ENCODE data around the gene DUOX2.
"Not testable (repeated sequence)": the region's sequence is repeated elsewhere in the genome, so short reads cannot be mapped to it uniquely, and the experiment has no call there.

Gene DUOX2

DNA sequence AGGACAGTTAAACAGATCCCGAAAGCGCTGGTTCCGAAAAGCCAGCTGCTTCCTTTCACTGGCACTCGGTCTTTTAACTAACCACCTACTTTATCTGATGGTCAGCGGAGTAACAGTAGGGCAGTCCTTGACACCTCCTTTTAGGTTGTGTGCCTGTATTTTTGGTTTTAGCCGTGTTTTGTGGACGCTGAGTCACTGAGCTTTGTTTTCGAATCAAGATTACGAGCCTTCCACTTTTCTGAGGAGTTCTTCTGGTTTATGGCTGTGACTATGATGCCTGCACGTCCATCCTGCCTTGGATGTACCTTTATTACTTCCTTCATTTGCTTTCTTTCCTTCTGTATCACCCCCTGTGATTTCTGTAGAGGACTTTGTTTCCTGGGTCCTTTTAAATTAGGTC is 31.6 kb downstream of the DUOX2 start:
- intact Hi-C loops (cut with DNase I); DNase-seq: not testable (repeated sequence)

DNA sequence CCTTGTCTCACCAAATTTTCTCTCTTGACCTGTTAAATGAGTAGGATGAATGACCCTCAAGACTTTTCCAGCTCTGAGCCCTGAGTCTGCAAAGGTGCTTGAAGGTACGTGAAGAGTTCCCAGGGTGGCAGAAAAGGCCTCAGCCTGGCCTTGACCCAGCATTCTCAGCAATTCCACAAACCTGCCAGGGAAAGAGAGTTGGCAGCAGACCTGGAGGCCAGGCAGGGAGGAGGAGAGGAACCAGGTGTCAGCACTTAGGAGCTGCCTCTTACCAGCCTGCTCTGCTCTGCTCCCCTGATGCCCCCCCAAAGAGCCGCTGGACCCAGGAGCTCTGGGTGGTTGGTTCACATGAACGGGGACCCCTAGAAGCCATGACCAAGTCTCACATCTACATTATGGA is 33.4 kb downstream of the DUOX2 start:
- intact Hi-C loops (cut with DNase I); DNase-seq: not testable (repeated sequence)

DNA sequence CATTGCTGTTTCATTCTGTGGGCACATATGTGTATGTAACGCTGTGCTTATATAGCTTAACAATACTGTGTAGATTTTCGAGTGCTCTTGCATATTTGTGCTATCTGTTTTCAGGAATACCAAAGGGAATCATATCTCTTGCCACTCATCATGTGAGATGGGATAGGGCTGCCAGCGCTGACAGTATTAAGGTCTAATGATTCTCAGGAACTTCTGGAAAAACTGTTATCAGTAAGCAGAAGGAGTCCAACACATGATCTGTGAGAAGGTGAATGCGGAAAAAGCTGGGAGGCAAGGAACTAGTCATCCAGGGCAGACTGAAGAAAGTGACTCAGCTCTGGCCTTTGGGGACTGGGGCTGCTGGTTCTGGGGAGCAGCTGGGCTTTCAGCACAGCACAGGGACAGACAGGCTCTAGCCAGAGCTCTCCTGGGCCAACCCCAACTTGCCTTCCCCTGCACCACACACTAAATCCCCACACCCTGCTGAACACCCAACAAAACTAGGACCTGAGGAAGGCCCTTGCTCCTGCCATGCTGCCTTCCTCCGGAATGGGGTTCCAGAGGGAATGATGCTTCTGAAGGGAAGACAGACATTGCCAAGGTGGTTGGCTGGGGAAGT is 34.2 kb downstream of the DUOX2 start:
- DNase-seq; intact Hi-C loops (cut with DNase I): not testable (repeated sequence)

DNA sequence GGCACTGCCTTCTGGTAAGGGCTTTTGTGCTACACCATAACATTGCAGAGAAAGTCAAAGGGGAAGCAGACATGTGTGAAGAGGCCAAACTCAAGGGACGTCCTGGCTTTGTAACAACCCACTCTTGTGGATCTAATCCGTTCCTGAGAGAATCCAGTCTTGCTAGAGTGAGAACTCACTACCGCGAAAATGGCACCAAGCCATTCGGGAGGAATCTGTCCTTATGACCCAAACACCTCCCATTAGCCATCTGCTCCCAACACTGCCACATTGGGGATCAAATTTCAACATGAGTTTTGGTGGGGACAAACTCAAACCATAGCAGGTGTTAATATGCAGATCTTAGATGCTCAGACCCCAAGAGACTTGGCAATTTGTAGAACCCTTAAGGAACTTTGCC is 34.8 kb downstream of the DUOX2 start:
- intact Hi-C loops (cut with DNase I); DNase-seq: not testable (repeated sequence)

DNA sequence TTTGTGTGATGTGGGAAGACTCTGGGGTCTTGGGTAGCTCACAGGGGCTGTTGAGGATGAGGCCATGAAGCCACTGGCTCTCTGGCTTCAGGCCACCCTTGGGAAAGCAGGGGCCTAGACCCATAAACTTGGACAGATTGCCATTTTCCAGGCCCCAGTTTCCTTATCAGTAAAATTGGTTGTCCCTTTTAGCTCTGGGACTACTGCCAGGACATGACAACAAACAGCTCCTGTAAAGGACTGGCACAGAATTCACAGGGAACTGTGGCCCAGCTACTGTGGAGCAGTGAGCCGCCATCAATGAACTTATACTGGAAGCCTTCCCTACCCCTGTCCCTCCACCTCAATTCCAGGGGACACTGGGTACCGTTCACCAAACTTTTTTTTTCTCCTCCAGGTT is 36.6 kb downstream of the DUOX2 start:
- intact Hi-C loops (cut with DNase I); DNase-seq: not testable (repeated sequence)

DNA sequence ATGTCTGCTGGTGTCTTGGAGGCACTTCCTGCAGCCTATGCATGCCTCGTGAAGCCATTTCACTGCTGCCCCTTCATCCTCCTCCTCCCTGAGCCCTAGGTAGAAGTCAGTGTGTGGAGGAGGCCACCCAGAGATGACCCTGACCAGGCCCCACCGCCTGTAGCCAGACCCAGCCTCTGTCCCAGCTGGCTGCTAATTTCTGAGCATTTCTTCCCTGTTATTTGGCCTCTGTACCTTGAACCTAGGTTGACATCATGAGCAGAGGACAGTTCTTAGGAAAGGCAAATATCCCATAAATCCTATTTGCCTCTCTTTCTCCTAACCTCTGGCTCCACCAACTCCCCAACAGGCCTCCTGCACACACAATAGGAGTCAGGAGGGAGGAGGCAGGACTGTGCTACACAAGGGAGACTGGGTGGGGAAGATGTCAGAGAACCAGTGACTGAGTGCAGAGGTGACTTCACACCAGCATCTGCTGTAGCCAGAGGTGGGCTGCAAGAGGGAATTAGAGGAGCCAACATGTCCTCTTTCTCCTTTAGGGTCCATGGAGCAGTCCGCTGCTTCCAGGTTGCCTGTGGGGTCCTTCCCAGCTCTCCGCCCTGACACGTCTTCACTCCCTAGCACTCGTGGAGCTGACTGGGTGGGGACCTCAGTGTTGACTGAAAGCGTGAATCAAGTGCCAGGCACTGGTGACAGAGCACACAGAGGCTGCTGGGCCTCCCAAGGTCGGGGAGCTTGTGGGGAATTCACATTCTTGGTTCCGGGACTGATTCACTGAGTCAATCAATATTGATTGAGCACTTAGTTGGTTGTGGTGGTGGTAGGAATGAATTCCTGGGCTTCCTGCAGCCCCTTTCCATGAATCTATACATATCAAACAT is 38.3 kb downstream of the DUOX2 start:
- DNase-seq; intact Hi-C loops (cut with DNase I): not testable (repeated sequence)

DNA sequence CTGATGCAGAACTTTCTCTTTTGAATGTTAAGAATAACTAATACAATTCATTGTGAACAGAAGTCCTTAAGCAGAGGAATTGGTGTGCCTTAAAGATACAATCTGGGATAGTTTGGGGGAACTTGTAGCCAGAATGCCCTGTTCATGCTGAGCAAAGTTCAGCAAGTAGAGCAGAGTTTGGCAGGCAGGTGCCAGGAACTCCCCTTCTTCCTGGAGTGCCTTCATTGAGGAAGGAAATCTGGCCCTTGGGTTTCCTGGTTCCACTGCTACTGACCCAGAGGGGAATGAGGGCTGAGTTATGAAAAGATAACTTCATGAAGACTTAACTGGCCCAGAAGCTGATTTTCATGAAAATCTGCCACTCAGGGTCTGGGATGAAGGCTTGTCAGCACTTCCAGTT is 40.4 kb downstream of the DUOX2 start:
- intact Hi-C loops (cut with DNase I), result not testable (repeated sequence)

DNA sequence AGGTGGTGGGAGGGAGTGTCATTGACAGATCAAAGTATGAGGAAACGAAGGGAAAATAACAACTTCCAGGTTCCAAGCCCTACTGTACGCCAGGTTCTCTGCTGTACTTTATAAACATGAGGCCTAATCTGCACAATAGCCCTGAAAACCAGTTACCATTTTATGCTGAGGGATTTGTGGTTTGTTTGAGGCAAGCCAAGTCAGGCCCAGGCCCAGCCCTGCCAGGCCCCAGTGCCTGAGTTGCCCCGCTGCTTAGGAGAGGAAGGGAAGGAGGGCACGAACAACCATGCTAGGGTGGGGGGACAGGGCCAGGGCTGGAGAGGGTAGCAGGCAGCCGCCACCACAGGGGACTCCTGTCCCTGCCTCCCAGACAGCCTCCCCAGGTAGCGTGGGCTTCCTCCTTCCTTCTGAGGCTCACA is 44.0 kb downstream of the DUOX2 start:
- DNase-seq; intact Hi-C loops (cut with DNase I): not testable (repeated sequence)

More for the DNA sequence above, 40.4 kb downstream of the DUOX2 start:
- not testable (repeated sequence) for DNase-seq

DNA sequence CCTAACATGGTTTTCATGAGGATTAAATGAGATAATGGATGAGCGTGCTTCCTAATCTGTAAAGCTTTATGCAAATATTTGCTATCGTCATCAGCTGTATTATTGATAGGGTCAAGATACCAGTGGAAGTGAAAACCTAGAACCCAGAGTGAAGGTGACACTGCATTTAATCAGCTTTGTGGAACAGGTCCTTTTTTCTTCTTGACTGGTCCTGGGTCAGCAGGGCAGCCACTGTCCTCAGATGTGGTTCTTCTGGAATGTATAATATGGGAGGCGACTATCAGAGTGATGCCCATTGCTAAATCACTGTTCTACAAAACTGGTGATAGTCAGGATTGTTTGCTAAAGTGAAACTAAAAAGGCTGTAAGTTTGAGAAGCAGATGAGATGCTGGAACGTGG is 49.6 kb downstream of the DUOX2 start:
- intact Hi-C loops (cut with DNase I), result no loop called here
- no peak for DNase-seq

DNA sequence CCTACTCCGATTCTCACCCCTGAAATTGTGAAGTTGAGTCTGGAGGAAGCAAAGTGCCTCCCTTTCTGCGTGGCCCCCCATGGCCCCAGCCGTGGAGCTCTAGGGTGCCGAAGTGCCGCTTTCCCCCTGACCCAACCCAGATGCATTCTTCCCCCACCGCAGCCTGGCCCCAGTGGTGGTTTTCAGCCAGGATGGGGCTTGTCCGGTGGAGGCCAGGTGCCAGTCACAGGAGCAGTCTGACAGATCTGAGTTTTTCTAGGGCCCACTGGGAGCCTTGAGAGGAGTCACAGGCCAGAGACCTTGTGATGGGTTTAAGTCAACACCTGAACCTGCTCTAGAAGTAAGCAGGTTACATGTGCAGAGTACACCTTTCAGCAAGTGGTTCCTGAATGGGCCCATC is 51.7 kb downstream of the DUOX2 start:
- intact Hi-C loops (cut with DNase I); DNase-seq: not testable (repeated sequence)

DNA sequence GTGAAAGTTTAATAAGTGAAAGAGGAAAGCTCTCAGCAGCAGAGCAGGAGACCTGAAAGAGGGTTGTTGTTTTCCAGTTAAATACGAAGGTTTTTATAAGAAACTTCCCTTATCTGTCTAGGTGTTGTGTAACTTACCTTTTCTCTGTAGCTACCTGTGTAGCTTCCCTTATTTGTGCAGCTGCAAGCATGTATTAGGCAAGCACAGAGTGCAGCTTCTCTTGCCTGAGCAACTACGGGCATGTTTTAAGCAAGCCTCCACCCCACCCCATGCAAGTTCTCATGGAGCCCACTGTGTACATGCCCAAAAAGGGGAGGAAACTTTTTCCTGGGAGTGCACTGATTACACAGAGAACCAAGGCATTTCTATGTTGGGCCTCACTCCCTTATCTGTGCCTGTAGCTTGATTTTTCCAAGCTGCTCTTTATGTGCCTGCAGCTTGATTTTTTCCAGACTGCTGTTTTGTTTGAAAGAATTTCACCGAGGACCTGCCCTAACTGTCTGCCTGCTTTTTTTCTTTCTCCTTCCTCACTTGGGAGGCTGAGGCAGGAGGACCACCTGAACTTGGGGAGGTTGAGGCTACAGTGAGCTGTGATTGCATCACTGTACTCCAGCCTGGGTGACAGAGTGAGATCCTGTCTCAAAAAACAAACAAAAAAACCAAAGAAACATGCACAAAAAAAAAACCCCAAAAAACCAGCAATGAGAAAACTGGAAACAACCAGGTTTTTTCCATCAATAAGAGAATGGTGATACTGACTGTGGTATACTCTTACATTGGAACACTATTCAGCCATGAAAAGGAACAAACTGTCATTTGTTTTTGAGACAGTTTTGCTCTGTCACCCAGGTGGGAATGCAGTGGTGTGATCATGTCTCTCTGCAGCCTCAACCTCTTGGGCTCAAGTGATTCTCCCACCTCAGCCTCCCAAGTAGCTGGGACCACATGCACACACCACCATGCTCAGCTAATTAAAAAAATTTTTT is 55.0 kb downstream of the DUOX2 start:
- intact Hi-C loops (cut with DNase I); DNase-seq: not testable (repeated sequence)

DNA sequence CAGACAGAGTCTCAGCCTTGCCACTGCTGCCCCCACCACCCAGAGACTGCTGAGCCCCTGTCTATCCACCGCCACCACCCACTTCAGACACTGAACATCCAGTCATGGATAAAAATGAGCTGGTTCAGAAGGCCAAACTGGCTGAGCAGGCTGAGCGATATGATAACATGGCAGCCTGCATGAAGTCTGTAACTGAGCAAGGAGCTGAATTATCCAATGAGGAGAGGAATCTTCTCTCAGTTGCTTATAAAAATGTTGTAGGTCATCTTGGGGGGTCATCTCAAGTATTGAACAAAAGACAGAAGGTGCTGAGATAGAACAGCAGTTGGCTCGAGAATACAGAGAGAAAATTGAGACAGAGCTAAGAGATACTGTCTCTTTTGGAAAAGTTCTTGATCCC is 61.3 kb downstream of the DUOX2 start:
- DNase-seq; intact Hi-C loops (cut with DNase I): not testable (repeated sequence)

DNA sequence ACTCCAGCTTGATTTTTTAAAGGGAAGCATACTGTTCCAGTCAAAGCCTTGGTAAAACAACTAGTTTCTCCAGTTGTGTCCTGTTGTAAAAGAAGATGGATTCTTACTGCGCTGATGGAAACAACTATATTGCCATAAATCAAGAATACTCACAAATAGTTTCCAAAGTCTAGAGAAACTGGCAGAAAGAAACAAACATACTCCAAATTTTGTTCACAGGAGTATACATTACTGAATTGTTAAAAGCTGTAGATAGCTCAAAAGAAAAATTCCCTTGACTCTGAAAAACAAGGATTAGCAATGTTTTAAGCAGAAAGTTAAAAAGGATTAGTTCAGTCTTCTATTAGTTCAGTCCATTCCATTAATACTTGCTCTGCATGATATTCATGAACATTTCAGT is 63.4 kb downstream of the DUOX2 start:
- intact Hi-C loops (cut with DNase I), result no loop called here
- DNase-seq, result no peak

DNA sequence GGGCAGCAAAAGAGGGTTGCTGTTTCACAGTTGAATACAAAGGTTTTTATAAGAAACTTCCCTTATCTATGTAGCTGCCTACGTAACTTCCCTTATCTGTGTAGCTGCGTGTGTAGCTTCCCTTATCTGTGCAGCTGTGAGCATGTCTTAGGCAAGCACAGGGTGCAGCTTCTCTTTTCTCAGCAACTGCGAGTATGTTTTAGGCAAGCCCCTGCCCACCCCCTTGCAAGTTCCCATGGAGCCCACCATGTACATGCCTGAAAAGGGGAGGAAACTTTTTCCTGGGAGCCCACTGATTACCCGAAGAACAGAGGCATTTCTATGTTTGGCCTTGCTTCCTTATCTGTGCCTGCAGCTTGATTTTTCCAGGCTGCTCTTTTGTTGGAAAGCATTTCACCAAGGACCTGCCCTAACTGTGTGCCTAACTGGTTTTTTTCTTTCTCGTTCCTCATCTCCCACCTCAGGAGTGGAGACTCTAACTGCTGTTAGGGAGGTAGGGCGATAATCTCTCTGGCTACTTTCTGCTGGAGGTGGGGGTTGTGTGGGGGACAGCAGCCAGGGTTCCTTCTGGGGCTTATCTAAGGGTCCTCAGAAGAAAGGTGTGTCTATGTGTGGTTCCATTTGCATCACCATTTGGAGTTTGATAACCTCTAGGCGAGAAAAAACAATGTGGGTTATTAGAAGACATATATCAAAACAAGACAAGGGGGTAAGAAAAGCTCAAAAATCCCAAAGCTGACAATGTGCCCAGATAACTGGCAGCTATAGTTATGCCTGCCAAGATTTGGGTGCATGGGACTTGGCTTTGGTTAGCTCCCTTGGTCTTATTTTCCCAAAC is 65.0 kb downstream of the DUOX2 start:
- peak in 1 of 10 donors; percentile 4 for DNase-seq
- intact Hi-C loops (cut with DNase I), result no loop called here

DNA sequence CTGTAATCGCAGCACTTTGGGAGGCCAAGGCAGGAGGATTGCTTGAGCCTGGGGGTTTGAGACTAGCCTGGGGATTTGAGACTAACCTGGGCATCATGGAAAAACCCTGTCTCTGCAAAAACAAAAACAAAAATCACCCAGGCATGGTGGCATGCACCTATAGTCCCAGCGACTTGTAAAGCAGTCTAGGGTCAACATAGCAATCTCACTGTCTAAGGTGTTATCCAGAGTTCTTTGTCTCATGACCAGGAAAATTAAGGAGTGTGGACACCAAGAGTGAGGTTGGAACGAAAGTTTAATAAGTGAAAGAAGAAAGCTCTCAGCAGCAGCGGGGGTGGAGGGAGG is 65.6 kb downstream of the DUOX2 start:
- DNase-seq; intact Hi-C loops (cut with DNase I): not testable (repeated sequence)

DNA sequence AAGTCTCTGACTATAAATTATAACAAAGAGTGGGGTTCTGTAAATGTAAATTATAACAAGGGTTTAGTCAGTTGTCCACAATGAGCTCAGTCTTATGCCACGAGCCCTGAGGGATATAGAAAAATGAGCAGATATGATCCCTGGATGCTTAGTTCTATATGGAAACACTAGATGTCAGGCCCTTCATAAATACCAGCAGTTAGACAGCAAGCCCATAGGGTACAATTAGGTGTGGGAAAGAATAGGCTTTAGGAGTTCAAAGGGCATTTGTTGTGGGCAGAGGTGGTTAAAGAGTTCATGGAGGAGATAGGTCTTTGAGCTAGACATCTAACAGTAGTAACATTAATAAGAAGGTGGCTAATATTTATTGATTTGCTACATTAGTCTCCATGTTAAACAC is 69.7 kb downstream of the DUOX2 start:
- intact Hi-C loops (cut with DNase I); DNase-seq: not testable (repeated sequence)

DNA sequence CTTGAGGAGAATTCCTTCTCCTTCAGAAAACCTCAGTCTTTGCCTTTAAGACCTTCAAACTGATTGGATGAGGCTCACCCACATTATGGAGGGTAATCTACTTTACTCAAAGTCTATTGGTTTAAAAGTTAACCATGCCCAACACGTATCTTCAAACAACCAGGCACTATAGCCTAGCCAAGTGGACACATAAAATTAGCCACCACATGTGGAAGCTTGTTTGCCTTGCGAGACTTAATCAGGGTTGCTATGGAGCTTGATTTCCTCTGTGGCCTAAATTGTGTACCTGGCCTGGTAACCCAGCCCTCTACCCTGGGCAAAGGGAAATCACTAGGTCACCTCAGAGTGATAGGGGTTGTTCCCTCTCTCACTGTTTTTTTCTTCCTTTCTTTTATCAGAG is 71.1 kb downstream of the DUOX2 start:
- DNase-seq; intact Hi-C loops (cut with DNase I): not testable (repeated sequence)
